ENCODE data around the gene VWA7. TPM values are rescaled to one million over a fixed set of nuclear protein-coding genes. Genes with fewer than 3 reads are reported as not detected.

Gene VWA7
- total and polyA plus RNA-seq, 4 donors = 2.2 to 14.2 (median 5.7) TPM

GRCh38 chr6:31781244-31782125 lies 4.4 kb upstream of the VWA7 start:
- Histone ChIP-seq H3K9me3 (ENCODE audit: control insufficient read depth in 4 of 4, insufficient read depth in 3 of 4, low read length in 3 of 4) (no peaks in the 10 kb centered on the region), H3K9ac (ENCODE audit: insufficient read depth in 1 of 2, low read length in 2 of 2) (no peak overlapping the region), H3K36me3 (ENCODE audit: control insufficient read depth in 4 of 4, insufficient read depth in 4 of 4, low read length in 4 of 4) (peaks cover 6 to 61% (median 22%) of the 10 kb centered on the region in 4 donors), H3K4me3 (no peak overlapping the region), H3K27me3 (ENCODE audit: control insufficient read depth in 3 of 3, insufficient read depth in 3 of 3, low read length in 2 of 3) (no peaks in the 10 kb centered on the region), H3K27ac (ENCODE audit: low read depth in 1 of 2, low read length in 1 of 2) (no peak overlapping the region), H3K4me1 (ENCODE audit: control insufficient read depth in 5 of 5, insufficient read depth in 5 of 5, low read length in 5 of 5) (peaks cover 0 to 6% (median 0%) of the 10 kb centered on the region in 5 donors)
- 97% methylated on average over 23 of the region's 23 CpGs for WGBS, 2 donors
- no peak for TF ChIP-seq CTCF (IDR thresholded peaks at IDR 0.05; ENCODE audit: control extremely low read depth, extremely low read depth)
- DNase-seq = no peak
- no peak for ATAC-seq (ENCODE audit: insufficient read depth, low FRiP score)

GRCh38 chr6:31780507-31781243 lies 3.5 kb upstream of the VWA7 start:
- ATAC-seq (ENCODE audit: insufficient read depth, low FRiP score) (no peak), DNase-seq (no peak)
- Histone ChIP-seq H3K9me3 (ENCODE audit: control insufficient read depth in 4 of 4, insufficient read depth in 3 of 4, low read length in 3 of 4) (no peaks in the 10 kb centered on the region), H3K27me3 (ENCODE audit: control insufficient read depth in 3 of 3, insufficient read depth in 3 of 3, low read length in 2 of 3) (no peaks in the 10 kb centered on the region), H3K9ac (ENCODE audit: insufficient read depth in 1 of 2, low read length in 2 of 2) (no peak overlapping the region), H3K27ac (ENCODE audit: low read depth in 1 of 2, low read length in 1 of 2) (no peak overlapping the region), H3K4me3 (no peak overlapping the region), H3K36me3 (ENCODE audit: control insufficient read depth in 4 of 4, insufficient read depth in 4 of 4, low read length in 4 of 4) (peaks cover 6 to 61% (median 22%) of the 10 kb centered on the region in 4 donors), H3K4me1 (ENCODE audit: control insufficient read depth in 5 of 5, insufficient read depth in 5 of 5, low read length in 5 of 5) (peaks cover 0 to 9% (median 0%) of the 10 kb centered on the region in 5 donors)
- no peak for TF ChIP-seq CTCF (IDR thresholded peaks at IDR 0.05; ENCODE audit: control extremely low read depth, extremely low read depth)
- 90% methylated on average over 20 of the region's 20 CpGs for WGBS, 2 donors

- Histone ChIP-seq H3K9ac (ENCODE audit: insufficient read depth in 1 of 2, low read length in 2 of 2) (no peak overlapping the region), H3K27me3 (ENCODE audit: control insufficient read depth in 3 of 3, insufficient read depth in 3 of 3, low read length in 2 of 3) (no peaks in the 10 kb centered on the region), H3K27ac (ENCODE audit: low read depth in 1 of 2, low read length in 1 of 2) (no peak overlapping the region), H3K4me3 (no peak overlapping the region), H3K4me1 (ENCODE audit: control insufficient read depth in 5 of 5, insufficient read depth in 5 of 5, low read length in 5 of 5) (peaks cover 0 to 9% (median 0%) of the 10 kb centered on the region in 5 donors), H3K36me3 (ENCODE audit: control insufficient read depth in 4 of 4, insufficient read depth in 4 of 4, low read length in 4 of 4) (peaks cover 6 to 54% (median 19%) of the 10 kb centered on the region in 4 donors), H3K9me3 (ENCODE audit: control insufficient read depth in 4 of 4, insufficient read depth in 3 of 4, low read length in 3 of 4) (no peaks in the 10 kb centered on the region)
- WGBS, 2 donors = 96 to 97% methylated on average over 10 of the region's 10 CpGs
- ATAC-seq (ENCODE audit: insufficient read depth, low FRiP score) = no peak
- TF ChIP-seq CTCF (IDR thresholded peaks at IDR 0.05; ENCODE audit: control extremely low read depth, extremely low read depth) = no peak
- no peak for DNase-seq
Observed at GRCh38 chr6:31779908-31780307, 2.8 kb upstream of the VWA7 start.

Measured in lung (tissue), 12 donors.